Activated CD8-positive, alpha-beta memory T cell treated with anti-CD3 and anti-CD28 coated beads, Interleukin-2, amount 10 ng/mL, durations not matched to agents 7 days and 5 days (primary cell): ENCODE measurements around the gene KMO. TPM values are rescaled to one million over a fixed set of nuclear protein-coding genes. Genes with fewer than 3 reads are reported as not detected.

ENCODE experiments used
- ATAC-seq: fragments of 150-1000 bp; cut with Tn5 transposase; one replicate; pipeline ENCODE4 v1.10.0; 2021; ENCODE audit warnings: moderate library complexity
- CTCF ChIA-PET: fragments of 350-600 bp; sonication (Branson Sonifier 250); formaldehyde crosslinking; loops from one replicate; lab custom pipeline; 2021; ENCODE audit warnings: antibody characterized with exemption; lab: Charles Lee
- DNase-seq: peaks from one replicate; pipeline ENCODE4 v3.0.0-alpha.2; 2020
- H3K27ac Mint-ChIP-seq: one replicate; pipeline ENCODE4 v1.8.0; 2021; ENCODE audit warnings: mild to moderate bottlenecking, mixed read lengths
- H3K27me3 Mint-ChIP-seq: one replicate; pipeline ENCODE4 v1.8.0; 2021; ENCODE audit warnings: mixed read lengths
- H3K36me3 Mint-ChIP-seq: one replicate; pipeline ENCODE4 v1.8.0; 2021; ENCODE audit warnings: mild to moderate bottlenecking, mixed read lengths
- H3K4me1 Mint-ChIP-seq: one replicate; pipeline ENCODE4 v1.8.0; 2021; ENCODE audit warnings: mixed read lengths
- H3K4me3 Mint-ChIP-seq: one replicate; pipeline ENCODE4 v1.8.0; 2021; ENCODE audit warnings: mild to moderate bottlenecking, moderate library complexity, mixed read lengths
- H3K9me3 Mint-ChIP-seq: one replicate; pipeline ENCODE4 v1.8.0; 2022; ENCODE audit warnings: low read depth, mixed read lengths
- total RNA-seq, 2 experiments: library from RNA; stranded (reverse); gene quantifications; one replicate each; pipeline ENCODE4 v1.2.3, GENCODE V29; 2021

Gene KMO
- total RNA-seq, 2 experiments from 2014 or later, result not detected

DNA sequence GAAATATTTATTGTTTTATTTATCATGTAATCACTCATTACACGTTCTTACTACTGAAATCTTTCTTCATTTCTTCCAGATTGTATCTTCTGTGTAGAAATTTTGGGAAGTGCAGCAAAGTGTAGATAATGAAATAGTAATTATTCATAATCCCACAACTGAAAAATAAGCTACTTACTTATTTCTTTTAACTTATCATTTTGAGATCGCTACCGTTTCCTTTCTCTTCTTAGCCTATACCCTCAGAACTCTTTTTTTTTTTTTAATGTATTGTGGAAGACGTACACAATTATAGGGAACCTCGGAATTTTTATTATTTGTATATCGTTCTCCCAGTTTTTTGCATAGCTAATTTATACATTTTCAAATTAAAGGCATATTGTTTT, 12.1 kb upstream of the KMO start:
- peaks cover 15% of the 10 kb centered on the region for H3K36me3 Mint-ChIP-seq
- peaks cover 32% of the 10 kb centered on the region for H3K27me3 Mint-ChIP-seq
- CTCF ChIA-PET, result interaction anchor here (1.1 to 2.0 kb wide), 2 partner anchors 8 to 11 kb away, joined by 3 to 6 read pairs; no protein-coding TSS in a partner anchor
- no peak for DNase-seq
- no peak overlapping the region for H3K27ac Mint-ChIP-seq
- H3K4me3 Mint-ChIP-seq, result no peak overlapping the region
- no peaks in the 10 kb centered on the region for H3K9me3 Mint-ChIP-seq
- peaks cover 23% of the 10 kb centered on the region for H3K4me1 Mint-ChIP-seq
- ATAC-seq, result no peak

GRCh38 chr1:241521718-241522117, 10.5 kb upstream of the KMO start:
- H3K27me3 Mint-ChIP-seq, result peaks cover 38% of the 10 kb centered on the region
- ATAC-seq (no peak), DNase-seq (no peak)
- CTCF ChIA-PET, result no interaction called here
- no peak overlapping the region for H3K27ac Mint-ChIP-seq
- H3K9me3 Mint-ChIP-seq, result no peaks in the 10 kb centered on the region
- peaks cover 19% of the 10 kb centered on the region for H3K4me1 Mint-ChIP-seq
- H3K4me3 Mint-ChIP-seq, result no peak overlapping the region
- peaks cover 4% of the 10 kb centered on the region for H3K36me3 Mint-ChIP-seq

DNA sequence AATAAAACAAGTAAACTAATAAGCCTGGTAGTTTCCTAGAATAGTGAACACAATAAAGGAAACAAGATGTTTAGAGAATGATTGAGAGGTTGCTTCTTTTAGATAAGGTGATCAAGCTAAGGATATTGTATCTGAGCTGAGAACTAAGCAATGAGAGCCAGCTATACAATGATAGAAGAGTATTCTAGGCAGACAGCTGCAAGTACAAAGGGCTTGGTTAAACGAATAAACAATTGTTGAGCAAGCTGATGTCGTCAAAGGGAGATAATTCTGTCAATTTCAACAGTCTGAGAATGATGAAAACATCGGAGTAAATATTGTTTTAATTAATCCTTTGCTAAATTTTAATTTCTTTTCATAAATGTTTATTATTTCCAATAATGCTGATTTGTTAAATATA, 7.2 kb upstream of the KMO start:
- no peak for ATAC-seq
- Mint-ChIP-seq H3K36me3 (no peaks in the 10 kb centered on the region), H3K27ac (no peak overlapping the region), H3K4me1 (peaks cover 4% of the 10 kb centered on the region), H3K9me3 (no peaks in the 10 kb centered on the region), H3K4me3 (no peak overlapping the region), H3K27me3 (peaks cover 53% of the 10 kb centered on the region)
- DNase-seq, result no peak
- CTCF ChIA-PET, result interaction anchor here (0.9 kb wide), 1 partner anchor 13 kb away, joined by 3 read pairs; no protein-coding TSS in a partner anchor

GRCh38 chr1:241527146-241527545, 5.0 kb upstream of the KMO start:
- ATAC-seq (no peak), DNase-seq (no peak)
- H3K4me1 Mint-ChIP-seq, result peaks cover 4% of the 10 kb centered on the region
- no peak overlapping the region for H3K27ac Mint-ChIP-seq
- no peak overlapping the region for H3K4me3 Mint-ChIP-seq
- no peaks in the 10 kb centered on the region for H3K9me3 Mint-ChIP-seq
- no peaks in the 10 kb centered on the region for H3K36me3 Mint-ChIP-seq
- peaks cover 49% of the 10 kb centered on the region for H3K27me3 Mint-ChIP-seq
- CTCF ChIA-PET, result interaction anchor here (2.0 kb wide), 1 partner anchor 8 kb away, joined by 6 read pairs; the partner anchor contains the start of gene FH

DNA sequence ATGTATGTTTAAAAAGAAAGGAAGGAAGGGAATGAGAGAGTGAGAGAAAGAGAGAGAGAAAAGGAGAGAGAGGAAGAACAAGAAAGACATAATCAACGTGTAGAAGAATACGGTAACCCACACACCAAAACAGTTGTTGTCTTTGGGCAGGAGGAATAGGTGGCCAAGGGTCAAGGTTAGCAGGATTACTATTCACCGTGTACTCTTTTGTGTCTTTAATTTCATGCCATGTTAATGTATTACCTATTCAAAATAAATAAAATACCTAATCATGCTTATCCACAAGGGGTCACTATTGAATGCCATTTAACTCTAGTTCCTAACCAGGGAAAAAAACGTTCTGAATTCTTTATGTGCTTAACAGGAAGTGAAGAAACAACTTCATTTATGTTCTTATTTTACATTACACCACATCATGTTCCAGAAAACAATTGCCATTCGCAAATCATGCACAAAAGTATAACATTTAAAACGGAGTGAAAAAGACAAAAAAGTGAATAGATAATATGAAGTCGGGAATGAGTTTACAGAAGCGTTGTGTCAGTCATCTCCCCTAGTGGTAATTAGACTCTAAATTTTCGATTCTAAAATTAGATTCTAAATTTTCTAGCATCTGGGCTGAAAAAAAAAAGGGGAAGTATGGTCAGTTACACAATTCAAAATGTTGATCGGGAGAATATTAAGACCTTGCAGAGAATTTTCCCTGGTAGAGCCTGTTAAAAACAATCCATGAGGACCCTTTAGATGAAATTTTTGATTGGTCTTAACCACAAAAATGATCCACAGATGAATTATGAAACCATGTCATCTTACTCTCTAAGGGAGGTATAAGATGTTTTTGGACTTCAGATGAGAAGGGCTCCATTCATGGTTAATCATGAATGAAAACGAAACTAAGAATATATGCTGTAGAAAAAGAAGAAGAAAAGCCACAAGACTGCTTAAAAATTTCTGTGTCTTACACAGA, 700 bp upstream of the KMO start:
- Mint-ChIP-seq H3K9me3 (no peaks in the 10 kb centered on the region), H3K27me3 (peaks cover 34% of the 10 kb centered on the region), H3K4me1 (peaks cover 10% of the 10 kb centered on the region), H3K4me3 (peak overlapping the region; percentile 89), H3K27ac (peak overlapping the region; percentile 96), H3K36me3 (no peaks in the 10 kb centered on the region)
- CTCF ChIA-PET, result interaction anchor here (0.8 to 1.6 kb wide), 9 partner anchors 10 to 466 kb away, joined by 3 to 9 read pairs (median 4); partner anchors contain the start of gene FH
- no peak for DNase-seq
- ATAC-seq, result peak; percentile 88

DNA sequence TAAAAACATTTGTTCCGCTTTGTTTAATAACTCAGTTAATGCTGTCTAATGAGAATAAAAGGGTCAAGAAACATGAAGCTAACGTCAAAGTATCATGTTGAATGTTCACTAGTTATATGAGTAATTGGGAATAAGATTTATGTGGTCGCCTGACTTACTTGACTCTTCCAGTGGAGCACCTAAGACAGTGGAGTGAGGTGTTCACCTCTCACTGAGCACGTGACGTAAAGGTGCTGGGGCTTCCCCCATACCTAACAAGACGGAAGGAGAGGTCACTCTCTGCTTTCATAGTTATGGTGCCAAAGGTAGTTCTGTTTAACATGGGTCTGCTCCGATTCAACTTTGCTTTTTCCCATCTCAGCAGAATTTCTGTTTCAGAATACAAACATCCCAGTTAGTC, 686 bp downstream of the KMO start:
- Mint-ChIP-seq H3K4me1 (peaks cover 10% of the 10 kb centered on the region), H3K36me3 (peaks cover 2% of the 10 kb centered on the region), H3K4me3 (no peak overlapping the region), H3K9me3 (peaks cover 2% of the 10 kb centered on the region), H3K27ac (no peak overlapping the region), H3K27me3 (peaks cover 29% of the 10 kb centered on the region)
- CTCF ChIA-PET, result interaction anchor here (0.6 to 1.6 kb wide), 7 partner anchors 9 to 94 kb away, joined by 3 to 9 read pairs (median 5); no protein-coding TSS in a partner anchor
- ATAC-seq (no peak), DNase-seq (no peak)

- CTCF ChIA-PET, result interaction anchor here (1.3 to 1.6 kb wide), 2 partner anchors 8 to 77 kb away, joined by 4 to 9 read pairs; no protein-coding TSS in a partner anchor
- H3K27ac Mint-ChIP-seq, result no peak overlapping the region
- H3K36me3 Mint-ChIP-seq, result peaks cover 2% of the 10 kb centered on the region
- ATAC-seq, result no peak
- H3K4me3 Mint-ChIP-seq, result no peak overlapping the region
- no peak for DNase-seq
- peaks cover 10% of the 10 kb centered on the region for H3K4me1 Mint-ChIP-seq
- H3K27me3 Mint-ChIP-seq, result peaks cover 27% of the 10 kb centered on the region
- peaks cover 2% of the 10 kb centered on the region for H3K9me3 Mint-ChIP-seq
These were observed 1.3 kb downstream of the KMO start for GRCh38 chr1:241533326-241534115.

DNA sequence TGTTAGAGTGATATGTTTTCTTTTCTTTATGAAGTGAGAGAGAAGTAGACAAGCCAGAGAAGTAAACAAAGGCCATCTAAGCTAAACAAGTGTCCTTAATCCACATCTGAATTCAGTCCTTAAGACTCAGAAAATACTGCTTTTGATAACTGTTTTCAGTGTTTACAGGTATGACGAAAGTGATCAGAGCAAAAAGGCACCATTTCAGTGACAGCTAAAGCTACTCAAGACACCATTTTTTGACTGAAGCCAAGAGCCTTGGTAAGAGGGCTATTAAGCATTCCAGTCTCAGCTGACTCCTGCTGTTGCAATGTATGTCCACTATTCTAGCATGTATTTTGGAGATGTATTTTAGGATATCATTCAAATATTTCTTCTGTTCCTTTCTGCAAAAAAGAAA, 4.1 kb downstream of the KMO start:
- DNase-seq (no peak), ATAC-seq (no peak)
- CTCF ChIA-PET, result interaction anchor here (1.1 to 1.3 kb wide), 2 partner anchors 18 to 91 kb away, joined by 3 read pairs; no protein-coding TSS in a partner anchor
- Mint-ChIP-seq H3K36me3 (peaks cover 2% of the 10 kb centered on the region), H3K27ac (no peak overlapping the region), H3K27me3 (peaks cover 20% of the 10 kb centered on the region), H3K9me3 (peaks cover 2% of the 10 kb centered on the region), H3K4me3 (no peak overlapping the region), H3K4me1 (peaks cover 7% of the 10 kb centered on the region)

GRCh38 chr1:241536969-241537368, 4.8 kb downstream of the KMO start:
- Mint-ChIP-seq H3K27ac (no peak overlapping the region), H3K4me3 (no peak overlapping the region), H3K36me3 (peaks cover 2% of the 10 kb centered on the region), H3K9me3 (peaks cover 2% of the 10 kb centered on the region), H3K27me3 (peaks cover 20% of the 10 kb centered on the region), H3K4me1 (peaks cover 7% of the 10 kb centered on the region)
- no peak for ATAC-seq
- no peak for DNase-seq
- CTCF ChIA-PET, result interaction anchor here (1.0 to 1.3 kb wide), 3 partner anchors 10 to 91 kb away, joined by 3 read pairs; no protein-coding TSS in a partner anchor

DNA sequence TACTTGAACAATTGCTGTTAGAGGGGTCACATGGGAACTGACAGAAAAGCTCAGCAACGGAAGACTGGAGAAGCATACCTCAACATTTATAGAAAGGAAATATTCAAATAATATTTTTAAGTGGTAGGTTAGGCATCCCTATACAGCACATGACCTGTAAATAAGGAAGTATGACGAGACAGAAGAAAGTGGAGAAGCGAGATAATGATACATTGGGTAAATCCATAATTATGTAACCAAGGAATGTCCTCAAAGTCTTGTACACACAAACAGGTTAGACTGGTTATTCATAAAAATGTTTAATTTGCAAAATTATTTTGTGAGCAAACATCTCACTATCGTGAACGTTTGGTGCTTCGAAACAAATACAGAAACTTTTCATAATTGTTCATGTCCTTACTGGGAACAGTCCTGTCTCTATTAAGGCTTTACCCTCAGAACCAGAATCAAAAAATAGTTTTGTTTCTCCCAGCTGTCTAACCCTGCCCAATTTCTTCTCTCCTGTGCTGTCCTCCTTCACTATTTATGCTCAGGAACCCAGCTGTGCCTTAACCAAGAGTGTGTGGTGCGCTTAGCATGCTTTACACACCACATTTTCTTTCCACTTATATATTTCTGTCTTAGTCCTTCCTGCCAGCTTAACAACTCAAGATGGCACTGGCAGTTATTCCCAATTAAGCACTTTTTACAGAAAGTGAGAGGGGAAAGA, 10.2 kb downstream of the KMO start:
- Mint-ChIP-seq H3K4me1 (no peaks in the 10 kb centered on the region), H3K27me3 (peaks cover 16% of the 10 kb centered on the region), H3K36me3 (peaks cover 2% of the 10 kb centered on the region), H3K9me3 (peaks cover 2% of the 10 kb centered on the region), H3K27ac (no peak overlapping the region), H3K4me3 (no peak overlapping the region)
- CTCF ChIA-PET, result interaction anchor here (1.4 kb wide), 1 partner anchor 10 kb away, joined by 4 read pairs; the partner anchor contains the start of gene KMO
- DNase-seq, result no peak
- no peak for ATAC-seq

DNA sequence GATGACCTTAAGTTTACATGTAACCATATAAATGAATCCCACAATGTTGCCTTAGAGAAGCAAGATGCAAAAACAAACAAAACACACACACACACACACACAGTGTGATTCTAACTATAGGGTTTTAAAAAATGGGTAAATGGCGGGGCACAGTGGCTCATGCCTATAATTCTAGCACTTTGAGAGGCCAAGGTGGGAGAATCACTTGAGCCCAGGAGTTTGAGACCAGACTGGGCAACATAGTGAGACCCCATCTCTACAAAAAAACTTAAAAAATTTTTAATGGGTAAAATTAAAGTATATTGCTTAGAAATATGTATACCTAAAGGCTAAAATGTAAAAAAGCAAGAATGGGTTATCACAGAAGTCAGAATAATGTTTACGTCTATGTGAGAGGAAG, 15.8 kb downstream of the KMO start:
- peaks cover 4% of the 10 kb centered on the region for H3K36me3 Mint-ChIP-seq
- ATAC-seq (no peak), DNase-seq (no peak)
- H3K27ac Mint-ChIP-seq, result no peak overlapping the region
- no peak overlapping the region for H3K4me3 Mint-ChIP-seq
- peaks cover 13% of the 10 kb centered on the region for H3K27me3 Mint-ChIP-seq
- CTCF ChIA-PET, result interaction anchor here (1.5 kb wide), 1 partner anchor 16 kb away, joined by 4 read pairs; the partner anchor contains the start of gene KMO
- H3K9me3 Mint-ChIP-seq, result peaks cover 2% of the 10 kb centered on the region
- H3K4me1 Mint-ChIP-seq, result peaks cover 11% of the 10 kb centered on the region

DNA sequence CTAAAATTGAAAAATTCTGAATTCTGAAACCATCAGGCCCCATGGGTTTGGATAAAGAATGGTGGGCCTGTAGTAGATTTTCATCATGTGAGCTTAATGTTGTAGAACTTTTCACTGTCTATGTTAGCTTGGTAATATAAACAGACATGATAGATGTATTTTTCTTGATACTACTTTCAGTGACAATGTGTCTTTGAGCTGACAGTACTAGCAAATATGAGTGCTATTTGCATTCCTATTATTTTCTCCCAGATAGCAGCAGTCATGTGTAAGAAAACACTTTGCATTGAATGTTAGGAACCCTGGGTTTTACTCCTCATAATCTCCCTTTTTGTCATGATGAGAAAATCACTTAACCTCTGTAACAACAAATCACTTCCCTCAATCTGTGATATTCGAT, 18.1 kb downstream of the KMO start:
- Mint-ChIP-seq H3K4me3 (no peak overlapping the region), H3K36me3 (peaks cover 4% of the 10 kb centered on the region), H3K4me1 (peaks cover 11% of the 10 kb centered on the region), H3K27me3 (peaks cover 9% of the 10 kb centered on the region), H3K27ac (no peak overlapping the region), H3K9me3 (peaks cover 2% of the 10 kb centered on the region)
- CTCF ChIA-PET, result no interaction called here
- no peak for DNase-seq
- ATAC-seq, result no peak
